HCT116 (cell line): ENCODE data around the gene SLC31A1.

ENCODE experiments used
- CTCF ChIP-seq, 3 experiments: fragments of 200-600 bp in 1 of 3; sonication (generic) in 1 of 3; IDR thresholded peaks in 2 of 3; conservative IDR thresholded peaks in 1 of 3; 2 replicates each; pipeline ENCODE4 v1.5.1; 2012 to 2017; ENCODE audit warnings: low read depth in 2 of 3, low read length in 2 of 3, antibody characterized with exemption in 1 of 3, borderline replicate concordance in 1 of 3, control low read depth in 1 of 3, mild to moderate bottlenecking in 1 of 3, mixed read lengths in 1 of 3, mixed run types in 1 of 3, moderate library complexity in 1 of 3; ENCODE audit not compliant: insufficient read depth in 1 of 3
- EGR1 ChIP-seq: IDR thresholded peaks from 2 replicates; pipeline ENCODE4 v1.6.1; 2012; ENCODE audit warnings: low read depth
- EZH2phosphoT487 ChIP-seq: fragments of 200-600 bp; IDR thresholded peaks from 2 replicates; pipeline ENCODE4 v1.6.1; 2018; ENCODE audit warnings: antibody characterized with exemption, borderline replicate concordance
- POLR2A ChIP-seq: IDR thresholded peaks from 2 replicates; pipeline ENCODE4 v1.7.0; 2011; ENCODE audit warnings: borderline replicate concordance; ENCODE audit not compliant: insufficient read depth, insufficient read length; ENCODE audit errors: extremely low read depth
- POLR2AphosphoS5 ChIP-seq: IDR thresholded peaks from 2 replicates; pipeline ENCODE4 v1.6.1; 2011; ENCODE audit warnings: mild to moderate bottlenecking, low read depth, low read length, moderate library complexity
- RAD21 ChIP-seq: IDR thresholded peaks from 2 replicates; pipeline ENCODE4 v1.6.1; 2012; ENCODE audit warnings: low read depth, mild to moderate bottlenecking

- TF ChIP-seq CTCF (IDR thresholded peaks at IDR 0.05 in 2 of 3, conservative IDR thresholded peaks at IDR 0.05 in 1 of 3; ENCODE audit: borderline replicate concordance in 1 of 3, insufficient read depth in 1 of 3, low read depth in 2 of 3, low read length in 2 of 3): no peak
- no peak for TF ChIP-seq EGR1
- no peak for TF ChIP-seq EZH2phosphoT487
- no peak for TF ChIP-seq POLR2A
- no peak for TF ChIP-seq POLR2AphosphoS5
- no peak for TF ChIP-seq RAD21
These were observed 44.1 kb upstream of the SLC31A1 start for GRCh38 chr9:113177251-113177650.
